Activated CD4-positive, alpha-beta T cell treated with anti-CD3 and anti-CD28 coated beads, Interleukin-2, Interleukin-4, amounts not matched to agents 100 ng/mL and 50 ng/mL, durations not matched to agents 16 hours and 8 hours (primary cell): ENCODE results near the gene AP2B1.

Experiments
- DNase-seq: peaks from one replicate; pipeline ENCODE4 v3.0.0-alpha.2; 2020; ENCODE audit warnings: low spot score

Gene AP2B1

GRCh38 chr17:35730400-35731005, 143.4 kb downstream of the AP2B1 start:
- no peak for DNase-seq

DNA sequence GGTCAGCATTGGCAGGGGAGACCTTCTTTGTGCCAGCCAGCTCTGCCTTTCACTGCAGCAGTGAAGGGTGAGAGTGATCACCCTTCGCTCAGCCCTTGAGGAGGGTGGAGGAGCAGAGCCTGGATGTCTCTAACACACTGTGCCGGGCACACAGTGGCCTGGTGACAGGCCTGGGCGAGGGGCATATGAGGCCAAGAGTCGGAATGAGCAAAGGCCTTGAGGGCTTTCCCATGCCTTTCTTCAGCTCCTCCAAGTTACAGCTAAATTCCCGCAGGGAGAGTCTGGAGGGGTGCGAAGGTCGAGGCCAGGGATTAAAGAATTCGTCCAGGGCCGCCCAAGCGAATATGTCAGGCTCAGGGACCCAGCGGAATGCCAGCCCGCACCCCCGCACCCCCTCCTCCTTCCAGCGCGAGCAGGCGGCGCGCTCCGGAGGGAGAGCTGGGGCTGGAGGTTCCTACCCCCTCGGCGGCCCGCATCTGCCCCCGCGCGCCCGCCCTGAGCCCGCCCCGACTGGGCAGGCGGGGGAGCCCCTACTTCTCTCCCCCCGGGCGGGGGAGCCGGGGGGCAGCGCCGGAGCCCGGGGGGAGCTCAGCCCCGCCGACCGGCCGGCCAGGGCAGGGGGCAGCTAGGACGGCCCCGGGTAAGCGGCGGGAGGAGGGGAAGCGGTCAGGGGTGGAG, 144.3 kb downstream of the AP2B1 start, which contains the start of gene RASL10B:
TSS of gene RASL10B (plus strand) at position 401 of the 678 bp plus-strand sequence. CDS start 3,546 bp downstream, outside the sequence.
- DNase-seq, result no peak

DNA sequence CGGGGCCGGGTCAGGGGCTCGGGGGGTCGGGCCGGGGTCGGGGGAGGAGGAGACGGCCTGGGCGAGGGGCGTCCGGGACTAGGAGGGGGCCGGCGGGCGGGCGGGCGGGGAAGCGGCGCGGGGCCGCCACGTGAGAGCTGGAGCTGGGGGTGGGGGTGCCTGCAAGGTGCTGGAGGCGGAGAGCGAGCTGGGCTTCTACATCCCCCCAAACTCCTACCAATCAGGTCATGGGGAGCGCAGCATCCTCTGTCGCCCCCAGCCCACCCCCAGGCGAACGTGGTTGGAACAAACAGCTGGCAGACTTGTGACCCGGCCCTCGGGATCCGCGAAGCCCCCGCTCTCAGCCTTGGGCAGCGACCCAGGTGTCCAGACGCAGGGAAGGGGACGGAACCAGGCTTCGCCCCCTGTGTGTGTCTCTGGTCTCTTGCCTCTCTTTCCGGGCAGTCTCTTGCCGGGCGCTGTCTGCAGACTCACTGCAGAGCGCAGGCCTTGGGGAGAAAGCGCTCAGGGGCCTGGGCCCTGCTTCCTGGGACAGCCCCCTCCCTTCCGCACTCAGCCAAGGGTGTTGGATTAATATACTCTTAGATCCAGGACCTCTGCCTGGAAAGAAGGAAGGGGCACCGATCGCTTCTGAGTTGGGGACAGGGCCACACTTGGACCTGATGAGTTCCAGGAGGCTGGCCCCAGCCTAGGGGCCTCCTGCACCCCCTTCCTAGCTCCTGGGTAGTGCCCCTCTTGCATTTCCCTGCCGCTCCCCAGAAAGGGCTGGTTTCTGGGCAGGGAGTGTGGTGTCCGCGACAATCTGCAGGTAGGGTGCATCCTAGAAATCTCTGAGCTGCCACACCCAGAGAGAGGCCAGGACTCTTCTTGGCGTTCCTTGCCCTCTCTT, 145.0 kb downstream of the AP2B1 start:
- no peak for DNase-seq

GRCh38 chr17:35732806-35733136, 145.6 kb downstream of the AP2B1 start:
- no peak for DNase-seq

GRCh38 chr17:35733366-35733765, 146.2 kb downstream of the AP2B1 start:
- no peak for DNase-seq

GRCh38 chr17:35734396-35734795, 147.3 kb downstream of the AP2B1 start:
- no peak for DNase-seq

DNA sequence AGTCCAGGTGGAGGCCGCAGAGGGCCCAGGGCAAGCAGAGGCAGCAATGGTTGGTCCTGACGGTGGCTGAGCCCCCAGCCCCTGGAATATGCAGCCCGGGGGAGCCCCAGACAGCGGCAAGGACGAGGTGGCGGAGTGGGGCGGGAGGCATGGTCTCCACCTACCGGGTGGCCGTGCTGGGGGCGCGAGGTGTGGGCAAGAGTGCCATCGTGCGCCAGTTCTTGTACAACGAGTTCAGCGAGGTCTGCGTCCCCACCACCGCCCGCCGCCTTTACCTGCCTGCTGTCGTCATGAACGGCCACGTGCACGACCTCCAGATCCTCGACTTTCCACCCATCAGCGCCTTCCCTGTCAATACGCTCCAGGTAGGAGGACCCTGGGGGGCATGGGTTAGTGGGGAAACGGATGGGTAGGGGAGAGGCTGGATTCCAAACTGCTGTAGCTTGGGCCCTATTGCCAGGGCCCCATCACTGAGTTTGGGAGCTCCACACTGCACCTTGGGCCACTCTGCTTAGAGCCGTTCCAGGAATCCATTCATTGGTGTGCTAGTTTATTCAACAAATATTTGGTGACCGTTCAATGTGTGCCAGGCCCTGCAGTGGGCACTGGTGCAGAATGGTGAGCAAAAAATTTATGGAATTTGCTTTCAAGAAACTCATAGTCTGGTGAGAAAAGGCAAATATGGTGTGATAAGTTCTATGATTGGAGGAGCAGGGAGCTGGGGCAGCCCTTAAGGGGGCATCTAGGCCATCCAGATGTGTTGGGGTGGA, 148.1 kb downstream of the AP2B1 start:
- no peak for DNase-seq

DNA sequence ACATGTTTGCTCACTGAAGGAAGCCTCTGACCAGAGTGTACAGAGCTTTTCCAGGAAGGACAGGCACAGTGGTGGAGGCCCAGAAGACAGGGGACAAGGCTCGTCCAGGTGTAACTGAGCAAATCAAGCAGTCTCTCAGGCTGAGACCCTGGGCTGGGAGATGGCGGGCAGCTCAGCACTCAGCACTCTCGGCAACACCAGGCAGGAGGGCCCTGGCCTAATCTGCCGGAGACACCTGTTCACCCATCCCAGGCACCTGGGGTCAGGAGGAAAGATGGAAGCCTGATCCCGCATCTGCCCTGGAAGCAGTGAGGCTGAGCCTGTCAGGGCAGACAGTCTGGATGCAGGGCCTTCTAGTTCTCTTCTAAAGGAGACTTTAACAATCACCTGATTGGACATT, 149.1 kb downstream of the AP2B1 start:
- no peak for DNase-seq

DNA sequence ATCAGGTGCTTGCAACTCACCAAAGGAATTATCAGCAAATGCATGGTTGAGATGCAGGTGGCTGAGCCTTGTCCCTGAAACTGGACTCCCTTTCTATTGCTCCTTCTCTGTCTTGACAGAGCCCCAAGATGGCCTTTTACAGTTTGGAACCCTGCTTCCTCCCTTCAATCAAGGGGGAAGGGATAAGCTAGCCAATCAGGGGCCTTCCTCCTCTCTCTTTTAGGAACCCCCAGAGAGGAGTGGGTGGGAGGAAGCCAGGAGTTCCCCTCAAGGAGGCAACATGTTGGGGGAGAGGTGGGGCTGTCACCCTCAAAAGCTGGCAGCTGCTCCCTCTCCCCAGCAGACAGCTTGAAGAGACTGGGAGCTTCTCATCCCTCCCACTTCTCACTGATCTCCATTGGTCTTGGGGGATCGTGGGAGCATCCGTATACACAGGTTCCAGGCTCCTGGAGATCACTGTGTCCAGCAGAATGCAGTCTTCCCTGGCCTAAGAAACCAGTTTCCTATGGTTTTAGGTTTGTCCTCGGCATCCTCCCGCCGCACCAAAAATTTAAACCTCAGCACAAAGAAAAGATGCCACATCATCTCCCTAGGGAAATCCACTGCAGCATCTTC, 151.5 kb downstream of the AP2B1 start:
- no peak for DNase-seq

GRCh38 chr17:35740216-35740615, 153.1 kb downstream of the AP2B1 start:
- no peak for DNase-seq

GRCh38 chr17:35740997-35741931, 154.1 kb downstream of the AP2B1 start:
- peak; percentile 9 for DNase-seq

- no peak for DNase-seq
Measured at GRCh38 chr17:35742496-35742895, 155.4 kb downstream of the AP2B1 start.

DNA sequence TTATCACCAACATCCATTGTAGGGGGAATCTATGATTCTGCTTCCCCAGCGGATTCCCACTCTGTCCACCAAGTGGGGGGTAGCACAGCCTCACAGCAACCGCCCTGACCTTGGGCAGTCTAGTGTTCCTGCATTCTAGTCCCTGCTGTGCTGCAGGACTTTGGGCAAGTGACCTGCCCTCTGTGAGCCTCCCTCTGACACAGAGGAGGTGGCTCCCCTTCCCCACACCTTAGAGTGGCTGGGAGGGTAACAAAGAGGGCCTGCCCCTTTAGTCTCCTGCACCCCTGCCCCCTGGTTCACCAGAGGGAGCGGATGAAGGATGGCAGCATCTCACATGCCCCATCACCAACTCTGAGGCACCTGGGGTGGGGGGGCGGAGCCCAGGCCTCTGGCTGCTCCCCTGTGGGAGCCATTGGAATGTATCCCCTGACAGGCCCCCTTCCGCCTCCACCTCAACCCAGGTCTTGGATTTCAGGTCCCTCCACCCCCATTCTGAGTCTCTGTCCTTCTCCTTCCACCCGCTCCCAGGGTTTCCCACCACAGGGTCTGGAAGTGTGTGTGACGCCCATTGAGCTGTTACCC, 155.9 kb downstream of the AP2B1 start:
- no peak for DNase-seq

GRCh38 chr17:35743626-35744328, 156.7 kb downstream of the AP2B1 start:
- DNase-seq, result peak; percentile 8

GRCh38 chr17:35744830-35745229, 157.7 kb downstream of the AP2B1 start:
- DNase-seq, result no peak

GRCh38 chr17:35745246-35745645, 158.1 kb downstream of the AP2B1 start:
- no peak for DNase-seq

GRCh38 chr17:35745749-35746320, 158.7 kb downstream of the AP2B1 start:
- no peak for DNase-seq

- DNase-seq, result peak; percentile 79
Measured at GRCh38 chr17:35747540-35748017, 160.5 kb downstream of the AP2B1 start.

DNA sequence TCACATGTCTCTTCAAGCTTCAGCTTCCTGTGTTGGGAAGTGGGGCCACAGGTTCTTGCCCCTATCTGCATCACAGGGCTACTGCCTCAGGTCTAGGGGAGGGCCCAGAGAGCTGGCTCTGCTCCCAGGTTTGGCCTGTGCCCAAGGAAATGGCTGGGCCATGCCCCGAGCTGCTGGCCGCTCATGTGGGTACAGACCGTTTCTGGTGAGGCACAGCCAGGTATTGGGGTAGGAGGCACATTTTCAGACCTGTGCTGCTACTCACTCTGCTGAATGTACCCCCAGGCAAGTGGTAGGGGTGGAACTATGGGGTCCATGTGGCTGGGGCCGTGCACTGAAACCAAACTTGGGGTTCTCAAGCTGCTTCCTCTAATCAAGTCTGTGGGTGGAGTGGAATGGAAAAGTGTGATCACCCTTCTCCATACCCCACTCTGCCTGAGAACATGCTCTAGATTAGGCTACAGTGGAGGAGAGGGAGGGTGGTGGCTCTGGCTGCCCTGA, 161.3 kb downstream of the AP2B1 start:
- DNase-seq, result no peak
